ENCODE data around the gene GARIN5B.

The GARIN5B gene

GRCh38 chr19:55325172-55325571 is 37.9 kb downstream of the GARIN5B start, which contains the start of gene TMEM150B:
Gene TMEM150B (minus strand): TSS chr19:55325341. CDS start chr19:55321036, 4,305 bp downstream.
- DNase-seq (ENCODE audit: low read depth) = no peak
- no peak within 1 kb of the TSS for H3K4me3 ChIP-seq (ENCODE audit: low read depth, low read length)
- TF ChIP-seq CTCF (IDR thresholded peaks at IDR 0.05; ENCODE audit: control insufficient read depth, extremely low read depth, insufficient read depth) = no peak

GRCh38 chr19:55324662-55325061 is 38.4 kb downstream of the GARIN5B start:
- H3K4me3 ChIP-seq (ENCODE audit: low read depth, low read length) = no peak overlapping the region
- DNase-seq (ENCODE audit: low read depth) = no peak
- no peak for TF ChIP-seq CTCF (IDR thresholded peaks at IDR 0.05; ENCODE audit: control insufficient read depth, extremely low read depth, insufficient read depth)

GRCh38 chr19:55322204-55322885 is 40.7 kb downstream of the GARIN5B start:
- H3K4me3 ChIP-seq (ENCODE audit: low read depth, low read length) = no peak overlapping the region
- no peak for TF ChIP-seq CTCF (IDR thresholded peaks at IDR 0.05; ENCODE audit: control insufficient read depth, extremely low read depth, insufficient read depth)
- DNase-seq (ENCODE audit: low read depth) = no peak

GRCh38 chr19:55321466-55322137 is 41.5 kb downstream of the GARIN5B start:
- no peak for TF ChIP-seq CTCF (IDR thresholded peaks at IDR 0.05; ENCODE audit: control insufficient read depth, extremely low read depth, insufficient read depth)
- no peak overlapping the region for H3K4me3 ChIP-seq (ENCODE audit: low read depth, low read length)
- DNase-seq (ENCODE audit: low read depth) = no peak

GRCh38 chr19:55320844-55321419 is 42.1 kb downstream of the GARIN5B start:
- no peak for TF ChIP-seq CTCF (IDR thresholded peaks at IDR 0.05; ENCODE audit: control insufficient read depth, extremely low read depth, insufficient read depth)
- no peak for DNase-seq (ENCODE audit: low read depth)
- H3K4me3 ChIP-seq (ENCODE audit: low read depth, low read length) = no peak overlapping the region

GRCh38 chr19:55319785-55320184 is 43.3 kb downstream of the GARIN5B start:
- no peak overlapping the region for H3K4me3 ChIP-seq (ENCODE audit: low read depth, low read length)
- no peak for TF ChIP-seq CTCF (IDR thresholded peaks at IDR 0.05; ENCODE audit: control insufficient read depth, extremely low read depth, insufficient read depth)
- no peak for DNase-seq (ENCODE audit: low read depth)

All from LNCaP clone FGC (cell line).